GM18502 (cell line): ENCODE results near the gene APEX1.
"Not testable (repeated sequence)": the region's sequence is repeated elsewhere in the genome, so short reads cannot be mapped to it uniquely, and the experiment has no call there.

Experiments
- ATAC-seq: cut with Tn5 transposase; IDR thresholded peaks from one replicate; pipeline ENCODE4 v1.9.1; 2021; ENCODE audit warnings: mild to moderate bottlenecking; ENCODE audit not compliant: unreplicated experiment, poor library complexity

APEX1 gene

GRCh38 chr14:20506276-20506675 is 51.2 kb downstream of the APEX1 start:
- ATAC-seq = not testable (repeated sequence)

GRCh38 chr14:20506752-20507151 is 51.7 kb downstream of the APEX1 start:
- ATAC-seq = not testable (repeated sequence)
